ENCODE data around the gene HPSE2.
"Not testable (repeated sequence)": the region's sequence is repeated elsewhere in the genome, so short reads cannot be mapped to it uniquely, and the experiment has no call there.

The HPSE2 gene

GRCh38 chr10:98916526-98917125 lies 319.0 kb downstream of the HPSE2 start:
- no peak for DNase-seq

GRCh38 chr10:98915911-98916310 lies 319.7 kb downstream of the HPSE2 start:
- DNase-seq = no peak

- no peak for DNase-seq
Measured at GRCh38 chr10:98910546-98910945, 325.1 kb downstream of the HPSE2 start.

- DNase-seq = peak; percentile 3
Measured at GRCh38 chr10:98910048-98910447, 325.6 kb downstream of the HPSE2 start.

- DNase-seq = no peak
Measured at GRCh38 chr10:98908868-98909267, 326.8 kb downstream of the HPSE2 start.

GRCh38 chr10:98908247-98908646 lies 327.4 kb downstream of the HPSE2 start:
- not testable (repeated sequence) for DNase-seq

- DNase-seq = no peak
Measured at GRCh38 chr10:98901441-98902110, 334.1 kb downstream of the HPSE2 start.

- no peak for DNase-seq
Measured at GRCh38 chr10:98899018-98899417, 336.6 kb downstream of the HPSE2 start.

- DNase-seq = no peak
Measured at GRCh38 chr10:98892523-98892922, 343.1 kb downstream of the HPSE2 start.

- DNase-seq = no peak
Measured at GRCh38 chr10:98886686-98887085, 349.0 kb downstream of the HPSE2 start.

GRCh38 chr10:98885378-98885777 lies 350.3 kb downstream of the HPSE2 start:
- no peak for DNase-seq

GRCh38 chr10:98881789-98882188 lies 353.9 kb downstream of the HPSE2 start:
- DNase-seq = no peak

- DNase-seq = no peak
Measured at GRCh38 chr10:98880971-98881370, 354.7 kb downstream of the HPSE2 start.

GRCh38 chr10:98878921-98879320 lies 356.7 kb downstream of the HPSE2 start:
- DNase-seq = no peak

- DNase-seq = no peak
Measured at GRCh38 chr10:98878418-98878817, 357.2 kb downstream of the HPSE2 start.

GRCh38 chr10:98861962-98862361 lies 373.7 kb downstream of the HPSE2 start:
- DNase-seq = no peak

- DNase-seq = no peak
Measured at GRCh38 chr10:98858525-98858924, 377.1 kb downstream of the HPSE2 start.

GRCh38 chr10:98855403-98856189 lies 380.1 kb downstream of the HPSE2 start:
- DNase-seq = no peak

GRCh38 chr10:98852686-98853085 lies 383.0 kb downstream of the HPSE2 start:
- no peak for DNase-seq

- DNase-seq = no peak
Measured at GRCh38 chr10:98848361-98848760, 387.3 kb downstream of the HPSE2 start.

GRCh38 chr10:98846787-98847186 lies 388.9 kb downstream of the HPSE2 start:
- DNase-seq = no peak

GRCh38 chr10:98833542-98833941 lies 402.1 kb downstream of the HPSE2 start:
- no peak for DNase-seq

GRCh38 chr10:98832738-98833137 lies 402.9 kb downstream of the HPSE2 start:
- DNase-seq = no peak

- DNase-seq = no peak
Measured at GRCh38 chr10:98832196-98832595, 403.5 kb downstream of the HPSE2 start.
